Middle frontal gyrus (tissue), 1 donor: Measurements from ENCODE around the gene HSPB6.
"Not testable (repeated sequence)": the region's sequence is repeated elsewhere in the genome, so short reads cannot be mapped to it uniquely, and the experiment has no call there.

Source experiments
- DNase-seq: peaks from one replicate; pipeline ENCODE4 v3.0.0-alpha.2; 2015; ENCODE audit warnings: low spot score; ENCODE audit errors: extremely low spot score

Gene HSPB6

GRCh38 chr19:35732540-35733179, 24.2 kb downstream of the HSPB6 start:
- no peak for DNase-seq

- DNase-seq = no peak
These were observed 24.9 kb downstream of the HSPB6 start for GRCh38 chr19:35731779-35732405.

GRCh38 chr19:35731353-35731752, 25.5 kb downstream of the HSPB6 start:
- no peak for DNase-seq

GRCh38 chr19:35730326-35730725, 26.5 kb downstream of the HSPB6 start:
- DNase-seq = no peak

GRCh38 chr19:35729763-35730162, 27.1 kb downstream of the HSPB6 start:
- DNase-seq = no peak

GRCh38 chr19:35729021-35729420, 27.8 kb downstream of the HSPB6 start:
- DNase-seq = no peak

- no peak for DNase-seq
These were observed 28.7 kb downstream of the HSPB6 start for GRCh38 chr19:35727956-35728706.

GRCh38 chr19:35727053-35727955, 29.5 kb downstream of the HSPB6 start:
- DNase-seq = no peak

- no peak for DNase-seq
These were observed 31.5 kb downstream of the HSPB6 start for GRCh38 chr19:35725216-35725861.

- no peak for DNase-seq
These were observed 32.3 kb downstream of the HSPB6 start for GRCh38 chr19:35724560-35724959.

GRCh38 chr19:35724132-35724531, 32.7 kb downstream of the HSPB6 start:
- DNase-seq = not testable (repeated sequence)

GRCh38 chr19:35723671-35724070, 33.2 kb downstream of the HSPB6 start:
- no peak for DNase-seq

- DNase-seq = no peak
These were observed 33.9 kb downstream of the HSPB6 start for GRCh38 chr19:35722897-35723296.

- DNase-seq = no peak
These were observed 34.4 kb downstream of the HSPB6 start for GRCh38 chr19:35722461-35722860.

- no peak for DNase-seq
These were observed 35.5 kb downstream of the HSPB6 start for GRCh38 chr19:35721374-35721773.

- no peak for DNase-seq
These were observed 36.2 kb downstream of the HSPB6 start for GRCh38 chr19:35720648-35721047.

GRCh38 chr19:35720163-35720524, 36.7 kb downstream of the HSPB6 start:
- DNase-seq = no peak

- DNase-seq = no peak
These were observed 37.2 kb downstream of the HSPB6 start for GRCh38 chr19:35719402-35720162.

- no peak for DNase-seq
These were observed 38.3 kb downstream of the HSPB6 start for GRCh38 chr19:35718345-35719041.
